Body of pancreas (tissue), 4 donors: Measurements from ENCODE around the gene ART5. TPM values are rescaled to one million over a fixed set of nuclear protein-coding genes. Genes with fewer than 3 reads are reported as not detected.

ENCODE experiments used
- ATAC-seq: fragments of 150-250 bp; one replicate; pipeline ENCODE4 v1.9.1; 2016
- DNase-seq, 4 donors: peaks; one replicate each; pipeline ENCODE4 v3.0.0-alpha.2; 2019
- H3K27ac ChIP-seq, 4 donors: fragments of 200-600 bp; sonication (generic); 1 replicate in 3 of 4; 2 replicates in 1 of 4; pipeline versions ENCODE4 v1.5.1 to v1.6.1; 2016 to 2019; ENCODE audit warnings: mild to moderate bottlenecking in 1 of 4, mixed read lengths in 1 of 4, moderate library complexity in 1 of 4
- H3K27me3 ChIP-seq, 2 donors: fragments of 200-600 bp; sonication (generic); one replicate each; pipeline ENCODE4 v1.6.0; 2016; ENCODE audit warnings: mild to moderate bottlenecking in 1 of 2
- H3K36me3 ChIP-seq, 2 donors: fragments of 200-600 bp; sonication (generic); replicated peaks in 1 of 2; 2 replicates each; pipeline ENCODE4 v1.5.1; 2016; ENCODE audit warnings: low read depth in 2 of 2; ENCODE audit not compliant: insufficient read depth in 1 of 2
- H3K4me1 ChIP-seq: fragments of 200-600 bp; sonication (generic); one replicate; pipeline ENCODE4 v1.6.0; 2016
- H3K4me3 ChIP-seq, 2 donors: fragments of 200-600 bp; sonication (generic); 1 replicate in 1 of 2; 2 replicates in 1 of 2; pipeline ENCODE4 v1.5.1; 2016 to 2019
- H3K9me3 ChIP-seq, 3 donors: fragments of 200-600 bp; sonication (generic); 1 replicate in 2 of 3; 2 replicates in 1 of 3; pipeline ENCODE4 v1.5.1; 2016
- CTCF ChIP-seq, 7 experiments: fragments of 450-650 bp in 4 of 7; fragments of 200-600 bp in 3 of 7; sonication (generic) in 3 of 7; IDR thresholded peaks; one replicate each; pipeline ENCODE4 v1.5.1; 2016 to 2019; ENCODE audit warnings: antibody characterized with exemption in 7 of 7
- POLR2A ChIP-seq, 3 donors: fragments of 450-650 bp; IDR thresholded peaks; one replicate each; pipeline ENCODE4 v1.6.1; 2016; ENCODE audit warnings: antibody characterized with exemption in 3 of 3, mild to moderate bottlenecking in 2 of 3
- WGBS, 2 donors: methylation state at CpG; one replicate each; pipeline ENCODE4 v1.1.5; 2017; 5-methylcytosine and 5-hydroxymethylcytosine counted together
- intact Hi-C: fragments of 100-400 bp; cut with DNase I; formaldehyde crosslinking; loops from one replicate; pipeline ENCODE4 v1.15.1; 2023
- total RNA-seq, 2 donors: library from RNA; depleted of rRNA; stranded (reverse); fragments of >200 nt; gene quantifications; one replicate each; pipeline ENCODE4 v1.1.0, GENCODE V29; 2016

Gene ART5
- total RNA-seq, 2 donors from 2014 or later = not detected

- TF ChIP-seq CTCF (IDR thresholded peaks at IDR 0.05) = no peak
- TF ChIP-seq POLR2A (IDR thresholded peaks at IDR 0.05) = no peak
- H3K4me1 ChIP-seq = no peaks in the 10 kb centered on the region
- WGBS, 2 donors = 84 to 86% methylated on average over 4 of the region's 4 CpGs
- ATAC-seq (no peak), DNase-seq (no peak)
- no peak overlapping the region for H3K4me3 ChIP-seq
- no peak overlapping the region for H3K27ac ChIP-seq
- no peaks in the 10 kb centered on the region for H3K27me3 ChIP-seq
- no peaks in the 10 kb centered on the region for H3K36me3 ChIP-seq
- H3K9me3 ChIP-seq = no peaks in the 10 kb centered on the region
- intact Hi-C loops = no loop called here
These were observed 10.5 kb downstream of the ART5 start for GRCh38 chr11:3631331-3631730.

- Histone ChIP-seq H3K4me3 (no peak overlapping the region), H3K36me3 (no peaks in the 10 kb centered on the region), H3K4me1 (no peaks in the 10 kb centered on the region), H3K27me3 (no peaks in the 10 kb centered on the region), H3K27ac (no peak overlapping the region), H3K9me3 (no peaks in the 10 kb centered on the region)
- DNase-seq (no peak), ATAC-seq (peak; percentile 73)
- TF ChIP-seq CTCF (IDR thresholded peaks at IDR 0.05) = no peak
- no peak for TF ChIP-seq POLR2A (IDR thresholded peaks at IDR 0.05)
- intact Hi-C loops = no loop called here
- 86 to 100% methylated on average over 1 of the region's 1 CpG for WGBS, 2 donors
These were observed 14.5 kb downstream of the ART5 start for GRCh38 chr11:3627291-3627690.

GRCh38 chr11:3626250-3626960 lies 15.4 kb downstream of the ART5 start:
- intact Hi-C loops = no loop called here
- H3K9me3 ChIP-seq = no peaks in the 10 kb centered on the region
- H3K27me3 ChIP-seq = no peaks in the 10 kb centered on the region
- H3K27ac ChIP-seq = no peak overlapping the region
- no peak overlapping the region for H3K4me3 ChIP-seq
- no peaks in the 10 kb centered on the region for H3K36me3 ChIP-seq
- H3K4me1 ChIP-seq = no peaks in the 10 kb centered on the region
- TF ChIP-seq CTCF (IDR thresholded peaks at IDR 0.05) (no peak), POLR2A (IDR thresholded peaks at IDR 0.05) (no peak)
- WGBS, 2 donors = 73 to 83% methylated on average over 20 to 23 of the region's 23 CpGs
- ATAC-seq = no peak
- DNase-seq = peak in 3 of 4 donors; percentile 19 to 62 (median 35)

- H3K4me1 ChIP-seq = no peaks in the 10 kb centered on the region
- DNase-seq = no peak
- 57 to 61% methylated on average over 8 of the region's 8 CpGs for WGBS, 2 donors
- intact Hi-C loops = no loop called here
- no peak overlapping the region for H3K4me3 ChIP-seq
- no peaks in the 10 kb centered on the region for H3K27me3 ChIP-seq
- TF ChIP-seq CTCF (IDR thresholded peaks at IDR 0.05) (no peak), POLR2A (IDR thresholded peaks at IDR 0.05) (no peak)
- H3K36me3 ChIP-seq = no peaks in the 10 kb centered on the region
- ATAC-seq = no peak
- H3K27ac ChIP-seq = no peak overlapping the region
- no peaks in the 10 kb centered on the region for H3K9me3 ChIP-seq
These were observed 17.9 kb downstream of the ART5 start for GRCh38 chr11:3623767-3624458.
